Activated effector memory CD4-positive, alpha-beta T cell treated with anti-CD3 and anti-CD28 coated beads, Interleukin-2, amount 50 U/mL, for 16 hours (primary cell): ENCODE results near the gene SMARCB1.

Source experiments
- DNase-seq: peaks from one replicate; pipeline ENCODE4 v3.0.0-alpha.2; 2020

Gene SMARCB1

DNA sequence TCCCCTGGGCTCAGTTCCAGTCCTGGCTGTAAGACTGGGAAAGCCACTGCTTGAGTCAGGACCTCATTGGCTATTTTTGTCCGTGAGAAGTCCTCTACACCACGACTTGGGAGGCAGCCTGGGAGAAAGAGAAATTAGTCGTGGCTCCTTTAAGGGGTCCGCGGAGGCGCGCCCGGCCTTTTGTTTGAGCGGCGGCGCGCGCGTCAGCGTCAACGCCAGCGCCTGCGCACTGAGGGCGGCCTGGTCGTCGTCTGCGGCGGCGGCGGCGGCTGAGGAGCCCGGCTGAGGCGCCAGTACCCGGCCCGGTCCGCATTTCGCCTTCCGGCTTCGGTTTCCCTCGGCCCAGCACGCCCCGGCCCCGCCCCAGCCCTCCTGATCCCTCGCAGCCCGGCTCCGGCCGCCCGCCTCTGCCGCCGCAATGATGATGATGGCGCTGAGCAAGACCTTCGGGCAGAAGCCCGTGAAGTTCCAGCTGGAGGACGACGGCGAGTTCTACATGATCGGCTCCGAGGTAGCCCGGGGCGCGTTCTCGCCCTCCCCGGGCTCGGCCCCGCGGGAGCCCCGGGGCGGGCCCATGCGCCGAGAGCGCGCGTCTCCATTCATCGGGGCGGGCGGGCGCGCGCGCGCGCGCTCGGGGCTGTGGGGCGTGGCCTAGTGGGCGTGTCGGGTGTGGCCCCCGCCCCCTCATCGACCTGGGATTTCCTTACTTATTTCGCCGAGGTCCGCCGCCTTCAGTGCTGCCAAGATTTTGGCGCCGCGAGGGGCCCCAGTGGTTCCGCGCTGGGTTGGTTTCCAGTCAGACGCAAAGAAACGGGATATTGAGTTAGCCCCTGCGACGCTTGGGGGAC, at the start of gene SMARCB1:
Gene SMARCB1 (plus strand): TSS at position 215 of the 848 bp plus-strand sequence. CDS start 204 bp downstream, at position 419.
- peak; percentile 97 for DNase-seq

- no peak for DNase-seq
Measured at GRCh38 chr22:23737696-23738095, 49.1 kb upstream of the SMARCB1 start.

DNA sequence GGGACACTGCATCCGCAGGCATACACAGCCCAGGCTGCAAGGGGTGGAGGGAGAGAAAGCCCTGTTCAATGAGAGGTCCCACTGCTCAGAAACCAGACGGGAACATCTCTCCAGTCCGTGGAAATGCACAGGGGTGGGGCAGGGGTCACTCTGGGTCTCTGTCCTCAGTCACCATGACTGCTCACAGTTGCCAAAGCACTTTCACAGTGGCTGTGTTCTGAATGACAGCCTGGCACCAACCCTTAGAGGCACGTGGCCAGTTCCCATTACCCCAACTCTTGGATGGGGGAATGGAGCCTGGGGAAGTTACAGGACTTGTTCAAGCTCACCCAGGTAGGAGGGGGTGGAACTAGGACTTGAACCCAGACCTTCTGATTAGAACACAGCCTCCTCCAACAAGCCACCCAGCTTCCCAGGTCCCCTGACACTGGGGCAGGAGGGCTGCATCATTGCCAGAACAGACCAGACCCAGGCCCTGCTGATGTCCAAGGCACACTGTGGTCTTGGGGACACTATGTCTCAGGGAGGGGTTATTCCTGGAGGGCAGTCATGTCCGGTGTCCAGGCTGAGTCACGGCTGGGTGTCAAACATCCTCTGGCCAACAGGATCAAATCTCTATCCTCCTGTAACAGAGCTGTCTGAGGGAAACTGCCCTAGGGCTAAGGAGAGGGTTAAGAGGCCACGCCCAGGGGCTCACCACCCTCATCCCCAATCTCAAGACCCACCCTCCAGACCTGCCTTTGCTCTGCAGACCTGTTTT, 44.1 kb upstream of the SMARCB1 start:
- no peak for DNase-seq

- no peak for DNase-seq
Measured at GRCh38 chr22:23743303-23743705, 43.5 kb upstream of the SMARCB1 start.

DNA sequence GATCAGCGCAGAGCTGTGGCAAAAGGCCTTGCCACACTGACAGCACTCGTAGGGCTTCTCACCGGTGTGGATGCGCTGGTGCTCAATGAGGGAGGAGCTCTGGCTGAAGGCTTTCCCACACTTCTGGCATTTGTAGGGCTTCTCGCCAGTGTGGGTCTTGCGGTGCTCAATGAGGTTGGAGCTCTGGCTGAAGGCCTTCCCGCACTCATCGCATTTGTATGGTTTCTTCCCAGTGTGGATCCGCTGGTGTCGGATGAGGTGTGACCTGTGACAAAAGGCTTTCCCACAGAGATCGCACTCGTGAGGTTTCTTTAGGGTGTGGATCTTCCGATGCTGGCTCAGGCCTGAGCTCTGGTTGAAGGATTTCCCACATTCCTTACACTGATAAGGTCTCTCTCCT, 42.8 kb upstream of the SMARCB1 start:
- no peak for DNase-seq

DNA sequence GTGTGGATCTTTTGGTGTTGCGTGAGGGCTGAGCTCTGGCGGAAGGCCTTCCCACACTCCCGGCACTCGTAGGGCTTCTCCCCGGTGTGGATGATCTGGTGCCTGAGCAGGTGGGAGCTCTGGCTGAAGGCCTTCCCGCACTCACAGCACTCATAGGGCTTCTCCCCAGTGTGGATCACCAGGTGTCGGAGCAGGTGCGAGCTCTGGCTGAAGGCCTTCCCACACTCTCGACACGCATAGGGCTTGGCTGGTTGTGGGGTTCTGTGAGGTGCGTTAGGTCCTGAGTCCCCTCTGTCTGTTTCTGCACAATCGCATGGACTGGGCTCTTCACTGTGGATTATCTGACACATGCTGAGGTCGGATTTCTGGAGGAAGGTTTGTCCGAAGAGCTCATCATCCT, 42.3 kb upstream of the SMARCB1 start:
- DNase-seq, result no peak

- DNase-seq, result no peak
Measured at GRCh38 chr22:23745791-23746190, 41.0 kb upstream of the SMARCB1 start.

GRCh38 chr22:23749841-23750301, 36.9 kb upstream of the SMARCB1 start:
- no peak for DNase-seq

- no peak for DNase-seq
Measured at GRCh38 chr22:23750367-23750713, 36.4 kb upstream of the SMARCB1 start.

DNA sequence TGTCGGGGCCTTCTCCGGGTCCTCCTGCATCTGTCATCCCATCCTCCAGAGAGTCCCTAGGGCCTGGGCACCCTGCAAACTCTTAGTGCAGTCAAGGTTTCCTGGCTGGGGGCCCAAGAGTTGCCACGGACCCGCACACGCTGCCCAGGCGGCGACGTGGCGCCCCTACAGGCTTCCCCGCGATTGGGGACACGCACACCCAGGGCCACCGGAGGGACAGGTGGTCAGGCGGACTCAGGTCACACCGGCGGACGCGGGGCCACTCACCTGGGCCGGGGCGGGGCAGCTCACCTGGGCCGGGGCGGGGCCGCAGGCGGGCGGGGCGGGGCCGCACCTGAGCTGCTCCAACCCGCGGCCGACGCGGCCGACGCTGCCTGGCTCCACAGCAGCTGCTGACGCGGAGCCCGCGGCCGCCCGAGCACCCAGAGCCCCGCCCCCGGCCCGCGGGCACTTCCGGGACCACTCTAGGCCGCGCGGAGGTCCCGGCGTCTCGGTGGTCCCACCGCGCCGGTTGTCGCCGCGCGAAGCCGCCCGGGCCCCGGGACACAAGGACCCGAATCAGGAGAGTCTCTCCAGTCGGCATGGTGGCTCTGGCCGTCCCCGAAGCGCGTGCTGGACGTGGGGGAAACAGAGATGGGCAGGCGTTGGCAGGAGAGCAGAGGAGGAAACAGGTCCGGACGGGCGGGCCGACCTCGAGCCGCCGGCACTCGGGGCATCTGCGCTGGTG, 35.9 kb upstream of the SMARCB1 start, which contains the start of gene ZNF70:
Gene ZNF70 (minus strand): TSS at position 399 of the 727 bp plus-strand sequence. CDS start 5,972 bp downstream, outside the sequence.
- peak; percentile 93 for DNase-seq

GRCh38 chr22:23751441-23751996, 35.2 kb upstream of the SMARCB1 start:
- DNase-seq, result no peak

DNA sequence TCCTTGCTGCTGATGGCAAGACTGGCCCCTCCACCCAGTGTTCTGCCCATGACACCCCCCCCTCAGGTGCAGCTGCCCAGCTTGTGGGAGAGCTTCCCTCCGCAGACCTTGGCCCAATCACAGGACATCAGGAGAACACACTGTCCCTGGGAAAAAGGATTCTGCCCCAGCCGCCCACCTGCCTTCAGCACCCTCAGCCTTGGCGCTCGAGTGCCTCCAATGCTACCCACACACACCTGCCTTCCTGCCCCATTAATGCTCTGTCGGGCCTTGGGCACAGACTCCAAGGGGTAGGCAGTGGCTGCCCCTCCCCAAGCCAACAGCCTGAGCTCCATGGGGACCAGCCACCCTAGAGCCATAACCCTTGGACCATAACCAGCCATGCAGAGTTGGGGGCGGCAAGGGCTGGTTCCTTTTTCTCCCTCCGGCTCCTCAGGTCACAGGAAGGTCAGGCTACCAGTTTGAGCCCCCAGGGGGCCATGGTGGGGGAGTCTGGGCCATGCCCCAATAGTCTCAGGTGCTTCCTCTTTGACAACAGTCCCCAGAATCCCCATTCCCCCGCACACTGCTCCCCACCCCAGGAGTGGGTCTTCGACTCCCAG, 34.6 kb upstream of the SMARCB1 start:
- no peak for DNase-seq

- no peak for DNase-seq
Measured at GRCh38 chr22:23752750-23753149, 34.0 kb upstream of the SMARCB1 start.

DNA sequence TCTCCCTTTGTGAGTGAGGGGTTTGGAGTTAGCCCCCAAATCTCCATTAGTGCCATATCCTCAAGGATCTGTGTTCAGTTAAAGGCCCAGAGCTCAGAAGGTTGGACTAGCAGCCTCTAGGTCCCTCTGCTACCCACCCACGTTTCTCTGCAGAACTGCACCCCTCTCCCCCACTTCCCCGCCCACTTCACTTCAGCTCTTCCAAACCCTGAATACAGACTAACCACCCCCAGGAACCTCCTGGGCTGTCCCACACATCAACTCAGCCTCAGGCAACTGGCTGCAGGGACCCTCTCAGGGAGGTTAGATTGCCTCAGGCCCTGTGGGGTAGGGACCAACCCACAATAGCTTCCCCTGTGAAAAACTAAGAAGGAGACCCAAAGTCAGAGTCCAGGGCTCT, 33.4 kb upstream of the SMARCB1 start:
- no peak for DNase-seq

GRCh38 chr22:23754220-23754919, 32.4 kb upstream of the SMARCB1 start, which contains the start of gene VPREB3:
Gene VPREB3, minus strand, starts transcription at chr22:23754425. Its CDS starts 62 bp downstream, at chr22:23754363.
- DNase-seq, result no peak

GRCh38 chr22:23754980-23755636, 31.7 kb upstream of the SMARCB1 start:
- DNase-seq, result no peak

- no peak for DNase-seq
Measured at GRCh38 chr22:23755711-23756110, 31.1 kb upstream of the SMARCB1 start.

DNA sequence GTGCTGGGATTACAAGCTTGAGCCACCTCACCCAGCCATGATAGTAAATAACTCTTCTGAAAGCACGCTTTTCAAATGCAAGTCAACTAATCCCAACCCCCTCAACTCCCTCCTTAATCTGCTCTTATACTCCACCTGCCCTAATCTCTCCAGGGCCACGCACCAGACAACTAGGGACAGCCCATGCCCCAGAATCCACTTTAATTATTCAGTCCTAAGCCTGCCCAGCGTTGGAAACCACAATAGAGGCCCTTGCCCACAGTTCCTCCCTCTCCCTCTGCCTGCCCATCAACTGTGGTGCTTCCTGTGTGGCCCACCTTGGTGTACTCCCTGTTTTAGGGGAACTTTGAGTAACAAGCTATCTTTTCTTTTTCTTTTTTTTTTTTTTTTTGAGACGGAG, 29.9 kb upstream of the SMARCB1 start:
- DNase-seq, result no peak

GRCh38 chr22:23759566-23759965, 27.2 kb upstream of the SMARCB1 start:
- no peak for DNase-seq

DNA sequence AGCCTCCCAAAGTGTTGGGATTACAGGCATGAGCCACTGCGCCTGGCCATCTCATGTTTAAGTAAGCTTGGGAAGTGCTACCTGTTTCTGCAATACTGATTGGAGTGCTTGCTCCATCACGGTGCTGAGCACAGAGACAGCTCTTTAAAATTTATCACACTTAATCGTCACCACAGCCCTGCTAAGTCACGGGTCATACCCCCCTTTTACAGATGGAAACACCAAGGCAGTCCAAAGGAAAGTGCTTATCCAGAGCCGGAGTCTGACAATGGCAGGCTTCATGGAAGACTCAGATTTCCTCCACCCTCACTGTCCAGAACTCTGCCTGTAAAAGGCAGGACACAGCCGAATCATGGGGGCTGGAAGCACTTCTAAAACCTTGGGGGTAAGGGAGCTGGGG, 26.7 kb upstream of the SMARCB1 start:
- no peak for DNase-seq
